Left hindlimb (tissue), 1 donor: ENCODE results near the gene TCTN1.
"Not testable (repeated sequence)": the region's sequence is repeated elsewhere in the genome, so short reads cannot be mapped to it uniquely, and the experiment has no call there.

ENCODE experiments used
- DNase-seq: peaks from one replicate; pipeline ENCODE4 v3.0.0-alpha.2; 2018

TCTN1 gene

DNA sequence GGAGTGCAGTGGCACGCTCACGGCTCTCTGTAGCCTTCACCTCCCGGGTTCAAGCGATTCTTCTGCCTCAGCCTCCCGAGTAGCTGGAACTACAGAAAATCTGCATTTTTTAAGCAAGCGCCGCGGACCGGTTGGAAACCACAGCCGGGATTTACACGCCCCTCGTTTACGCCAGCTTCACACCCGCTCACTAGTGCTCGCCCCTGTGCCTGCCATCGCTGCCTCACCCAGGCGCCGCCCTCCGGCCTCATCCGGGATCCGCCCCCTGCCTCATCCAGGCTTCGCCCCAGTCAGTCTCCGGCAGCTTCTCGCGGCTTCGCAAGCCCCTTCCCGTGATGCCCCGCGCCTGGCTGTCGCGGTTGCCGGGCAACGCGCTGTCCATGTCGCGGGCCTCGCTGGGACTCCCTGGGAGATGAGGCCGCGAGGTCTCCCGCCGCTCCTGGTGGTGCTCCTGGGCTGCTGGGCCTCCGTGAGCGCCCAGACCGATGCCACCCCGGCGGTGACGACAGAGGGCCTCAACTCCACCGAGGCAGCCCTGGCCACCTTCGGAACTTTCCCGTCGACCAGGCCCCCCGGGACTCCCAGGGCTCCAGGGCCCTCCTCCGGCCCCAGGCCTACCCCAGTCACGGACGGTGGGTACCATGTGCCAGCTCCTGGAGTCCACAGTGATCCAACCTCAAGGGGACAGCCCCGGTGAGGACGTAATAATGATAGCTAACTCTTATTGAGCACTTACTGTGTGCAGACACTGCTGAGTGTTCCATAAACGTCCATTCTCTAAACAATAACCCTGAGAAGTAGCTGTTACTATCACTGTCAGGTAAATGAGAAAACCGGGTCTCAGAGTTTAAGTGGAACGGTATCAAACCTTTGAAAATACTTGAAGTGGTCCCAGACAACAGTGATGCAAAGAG lies at the start of gene TCTN1:
Gene TCTN1 (plus strand): TSS at position 359 of the 914 bp plus-strand sequence. CDS start 54 bp downstream, at position 413.
- peak; percentile 97 for DNase-seq

DNA sequence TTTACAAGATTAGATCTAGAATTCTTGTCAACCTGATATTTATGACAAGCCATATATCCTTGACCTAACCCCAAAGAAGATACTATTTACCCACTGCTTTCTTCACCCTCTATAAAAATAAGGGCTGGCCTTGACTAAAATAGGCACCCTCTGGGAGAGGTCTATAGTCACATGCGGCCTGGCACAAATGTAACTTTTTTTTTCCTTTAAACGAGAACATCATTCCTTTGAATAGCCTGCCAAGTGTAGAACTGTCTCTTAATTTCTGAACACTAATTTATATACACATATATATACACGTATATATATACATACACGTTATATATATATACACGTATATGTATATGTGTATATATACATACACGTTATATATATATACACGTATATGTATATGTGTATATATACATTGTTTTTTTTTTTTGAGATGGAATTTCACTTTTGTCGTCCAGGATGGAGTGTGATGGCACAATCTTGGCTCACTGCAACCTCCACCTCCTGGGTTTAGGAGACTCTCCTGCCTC lies 49.4 kb upstream of the TCTN1 start:
- no peak for DNase-seq

GRCh38 chr12:110565894-110566871 lies 47.7 kb upstream of the TCTN1 start:
- DNase-seq, result no peak

- DNase-seq, result no peak
Observed at GRCh38 chr12:110566993-110567392, 46.9 kb upstream of the TCTN1 start.

DNA sequence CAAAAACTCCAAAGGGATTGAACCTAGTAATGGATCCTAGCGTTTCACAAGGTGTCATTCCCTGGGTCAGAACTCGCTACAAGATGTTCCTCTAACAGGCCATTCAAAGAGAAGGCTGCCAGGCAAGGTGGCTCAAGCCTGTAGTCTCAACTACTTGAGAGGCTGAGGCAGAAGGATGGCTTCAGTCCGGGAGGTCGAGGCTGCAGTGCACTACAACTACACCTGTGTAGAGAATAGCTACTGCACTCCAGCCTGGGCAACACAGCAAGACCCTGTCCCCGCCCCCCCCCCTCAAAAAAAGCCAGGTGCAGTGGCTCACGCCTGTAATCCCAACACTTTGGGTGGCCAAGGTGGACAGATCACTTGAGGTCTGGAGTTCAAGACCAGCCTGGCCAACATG lies 45.2 kb upstream of the TCTN1 start:
- DNase-seq, result no peak

DNA sequence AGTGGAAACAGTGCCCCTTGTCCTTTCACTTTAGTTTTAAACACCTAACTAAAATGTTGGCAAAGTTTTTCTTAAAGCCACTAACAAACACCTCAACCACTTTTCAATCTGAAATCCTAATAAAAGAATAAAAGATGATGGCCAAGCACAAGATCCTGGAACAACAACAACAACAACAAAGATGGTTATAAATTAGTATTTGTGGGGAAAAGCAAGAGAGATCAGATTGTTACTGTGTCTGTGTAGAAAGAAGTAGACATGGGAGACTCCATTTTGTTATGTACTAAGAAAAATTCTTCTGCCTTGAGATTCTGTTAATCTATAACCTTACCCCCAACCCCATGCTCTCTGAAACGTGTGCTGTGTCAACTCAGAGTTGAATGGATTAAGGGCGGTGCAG lies 44.1 kb upstream of the TCTN1 start:
- not testable (repeated sequence) for DNase-seq

DNA sequence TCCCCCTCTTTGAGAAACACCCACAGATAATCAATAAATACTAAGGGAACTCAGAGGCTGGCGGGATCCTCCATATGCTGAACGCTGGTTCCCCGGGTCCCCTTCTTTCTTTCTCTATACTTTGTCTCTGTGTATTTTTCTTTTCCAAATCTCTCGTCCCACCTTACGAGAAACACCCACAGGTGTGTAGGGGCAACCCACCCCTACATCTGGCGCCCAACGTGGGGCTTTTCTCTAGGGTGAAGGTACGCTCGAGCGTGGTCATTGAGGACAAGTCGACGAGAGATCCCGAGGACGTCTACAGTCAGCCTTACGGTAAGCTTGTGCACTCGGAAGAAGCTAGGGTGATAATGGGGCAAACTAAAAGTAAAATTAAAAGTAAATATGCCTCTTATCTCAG lies 43.1 kb upstream of the TCTN1 start:
- DNase-seq, result not testable (repeated sequence)

GRCh38 chr12:110574044-110574443 lies 39.9 kb upstream of the TCTN1 start:
- no peak for DNase-seq

DNA sequence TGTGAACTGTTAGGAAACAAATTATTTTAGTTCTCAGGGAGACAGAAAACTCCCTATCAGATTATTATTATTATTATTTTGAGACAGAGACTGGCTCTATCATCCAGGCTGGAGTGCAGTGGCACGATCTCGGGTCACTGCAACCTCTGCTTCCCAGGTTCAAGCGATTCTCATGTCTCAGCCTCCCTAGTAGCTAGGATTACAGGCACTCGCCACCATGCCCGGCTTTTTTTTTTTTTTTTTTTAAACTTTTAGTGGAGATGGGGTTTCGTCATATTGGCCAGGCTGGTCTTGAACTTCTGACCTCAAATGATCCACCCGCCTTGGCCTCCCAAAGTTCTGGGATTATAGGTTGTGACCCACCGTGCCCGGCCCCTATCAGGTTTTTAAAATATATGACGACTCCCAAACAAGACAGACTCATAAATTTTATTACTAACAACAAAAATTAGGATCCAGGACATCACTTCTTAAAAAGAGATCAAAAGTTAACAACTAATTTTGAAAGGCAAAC lies 39.2 kb upstream of the TCTN1 start:
- not testable (repeated sequence) for DNase-seq

DNA sequence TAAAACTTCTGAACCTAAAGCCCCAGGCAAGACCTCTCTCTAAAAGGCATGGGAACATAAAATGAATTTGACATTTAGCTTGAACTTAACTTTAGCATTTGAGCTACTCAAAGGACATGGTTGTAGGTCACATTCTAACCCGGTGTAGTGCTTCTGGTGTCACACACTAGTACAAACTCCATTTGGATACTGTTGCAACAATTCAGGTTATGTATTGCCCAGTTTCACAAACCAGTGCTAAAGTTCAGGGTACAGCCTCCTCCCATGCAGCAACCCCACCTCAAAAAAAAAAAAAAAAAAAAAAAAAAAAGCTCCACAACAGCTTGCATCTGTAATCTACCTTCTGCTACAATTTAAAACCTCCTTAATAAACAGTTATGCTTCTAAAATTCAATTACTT lies 38.6 kb upstream of the TCTN1 start:
- no peak for DNase-seq

- no peak for DNase-seq
Observed at GRCh38 chr12:110576504-110576903, 37.4 kb upstream of the TCTN1 start.

DNA sequence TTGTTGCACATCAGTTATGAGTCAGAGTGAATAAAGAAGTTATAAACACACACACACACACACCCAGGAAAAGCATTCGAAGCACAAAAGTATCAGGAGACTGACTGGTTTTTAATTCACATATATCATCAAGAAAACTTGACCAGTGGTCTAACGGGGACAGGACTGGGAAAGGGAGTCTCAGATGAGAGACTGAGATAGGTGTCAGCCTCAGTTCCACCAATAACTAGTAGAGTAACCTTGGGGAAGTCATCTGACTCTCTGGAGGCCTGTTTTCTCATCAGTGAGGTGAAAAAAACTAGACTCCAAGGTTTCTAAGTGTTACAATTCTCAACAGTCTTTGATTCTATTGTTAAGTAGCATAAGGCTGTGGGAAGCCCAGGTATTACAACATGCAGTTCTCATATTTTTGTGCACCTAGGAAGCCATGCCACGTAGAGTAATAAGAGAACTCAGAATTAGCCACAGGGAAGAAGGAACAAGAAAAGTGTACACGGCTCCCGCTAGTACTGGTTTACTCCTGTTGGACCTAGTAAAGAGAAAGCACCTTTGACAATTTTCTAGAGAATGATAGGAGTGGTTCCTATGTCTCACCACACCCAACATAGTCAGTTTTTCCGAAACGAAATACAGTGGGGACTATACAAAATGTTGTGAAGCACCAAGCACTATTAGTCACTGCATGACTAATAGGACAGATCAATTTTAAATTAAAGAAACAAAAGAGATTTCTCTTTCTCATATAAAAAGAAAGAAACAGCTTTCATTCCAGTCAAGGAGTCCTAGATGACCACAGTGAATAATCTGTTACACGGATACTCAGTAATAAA lies 35.9 kb upstream of the TCTN1 start:
- DNase-seq, result no peak

DNA sequence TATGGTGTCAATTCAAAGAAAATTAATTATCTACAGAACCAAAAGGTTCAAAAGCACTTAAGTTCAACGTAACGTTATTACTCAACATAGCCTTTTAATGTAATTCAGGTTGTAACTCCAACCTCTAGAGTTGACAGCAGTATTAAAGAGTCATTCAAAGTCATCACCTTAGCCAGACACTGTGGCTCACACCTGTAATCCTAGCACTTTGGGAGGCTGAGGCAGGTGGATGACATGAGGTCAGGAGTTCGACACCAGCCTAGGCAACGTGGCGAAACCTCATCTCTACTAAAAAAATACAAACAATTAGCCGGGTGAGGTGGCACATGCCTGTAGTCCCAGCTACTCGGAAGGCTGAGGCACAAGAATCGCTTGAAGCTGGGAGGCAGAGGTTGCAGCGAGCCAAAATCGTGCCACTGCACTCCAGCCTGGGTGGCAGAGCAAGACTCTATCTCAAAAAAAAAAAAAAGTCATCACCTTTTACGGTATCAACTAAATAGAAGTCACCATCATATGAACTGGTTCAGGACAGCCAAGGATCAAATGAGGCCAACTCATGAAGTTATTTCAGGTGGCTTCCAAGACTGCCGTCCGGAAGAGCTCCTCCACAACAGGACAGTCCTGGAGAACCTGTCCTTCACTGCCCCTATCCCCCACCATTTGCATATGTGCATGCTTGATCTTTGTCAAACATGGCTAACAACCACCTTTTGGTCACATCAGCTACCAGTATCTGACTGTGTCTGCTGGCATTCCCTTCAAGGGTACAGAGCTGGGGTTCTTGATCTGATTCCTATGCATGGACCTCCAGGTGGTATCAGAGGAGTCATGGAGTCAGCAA lies 35.0 kb upstream of the TCTN1 start:
- no peak for DNase-seq

DNA sequence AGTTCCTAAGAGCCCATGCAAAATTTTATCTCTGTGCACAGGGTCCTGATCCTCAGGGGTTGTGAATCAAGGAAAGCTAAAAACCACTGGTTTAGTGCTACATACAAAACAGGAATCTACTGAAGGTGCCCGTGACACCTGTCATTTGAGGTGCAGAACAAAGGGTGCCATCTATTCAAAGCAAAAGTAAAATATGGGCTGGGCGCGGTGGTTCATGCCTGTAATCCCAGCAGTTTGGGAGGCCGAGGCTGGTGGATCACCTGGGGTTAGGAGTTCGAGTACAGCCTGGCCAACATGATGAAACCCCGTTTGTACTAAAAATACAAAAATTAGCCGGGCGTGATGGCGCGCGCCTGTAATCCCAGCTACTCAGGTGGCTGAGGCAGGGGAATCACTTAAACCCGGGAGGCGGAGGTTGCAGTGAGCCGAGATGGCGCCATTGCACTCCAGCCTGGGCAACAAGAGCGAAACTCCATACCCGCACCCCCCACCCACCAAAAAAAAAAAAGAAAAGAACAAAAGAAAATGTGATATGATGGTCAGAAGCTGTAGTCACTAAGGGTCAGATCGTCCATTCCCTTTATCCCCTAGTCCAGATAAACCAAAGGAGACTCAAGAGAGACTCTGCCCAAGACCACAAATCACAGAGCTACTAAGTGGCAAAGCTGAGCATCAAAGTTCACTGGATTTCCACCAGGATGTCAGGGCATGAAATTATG lies 34.2 kb upstream of the TCTN1 start:
- no peak for DNase-seq

DNA sequence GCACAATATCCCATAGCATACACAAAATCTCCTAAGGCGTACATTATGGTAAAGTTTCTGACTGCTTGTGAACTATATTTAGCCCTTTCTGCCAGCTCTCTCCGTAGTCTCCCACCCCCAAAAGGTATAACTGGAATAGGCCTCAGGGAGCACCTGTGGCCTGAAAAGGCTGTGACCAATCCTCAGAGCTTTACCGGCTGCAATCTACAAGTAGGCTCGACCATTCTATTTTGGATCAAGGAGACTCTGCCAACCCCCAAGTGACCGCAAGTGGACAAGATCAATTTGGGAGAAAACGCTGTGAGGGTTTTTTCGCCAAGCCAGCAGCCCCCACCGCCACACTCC lies 32.0 kb upstream of the TCTN1 start:
- no peak for DNase-seq

- peak; percentile 71 for DNase-seq
Observed at GRCh38 chr12:110582276-110583136, 31.4 kb upstream of the TCTN1 start.

- DNase-seq, result peak; percentile 97
Observed at GRCh38 chr12:110583137-110584059, 30.5 kb upstream of the TCTN1 start, which contains the start of gene PPTC7. Gene PPTC7 (minus strand): TSS chr12:110583318. CDS start chr12:110583031, 287 bp downstream.

- no peak for DNase-seq
Observed at GRCh38 chr12:110585231-110585799, 28.6 kb upstream of the TCTN1 start.
